Peyer's patch (tissue), 4 donors: ENCODE results near the gene DAND5.

ENCODE experiments used
- POLR2A ChIP-seq, 2 donors: fragments of 450-650 bp; IDR thresholded peaks; one replicate each; pipeline ENCODE4 v1.5.1; 2017; ENCODE audit warnings: antibody characterized with exemption in 2 of 2, mild to moderate bottlenecking in 2 of 2, moderate library complexity in 2 of 2
- TF ChIP-seq, protein P1 (sequence below), 6 experiments: fragments of 450-650 bp in 4 of 6; fragments of 200-600 bp in 2 of 6; sonication (generic) in 1 of 6; IDR thresholded peaks; one replicate each; pipeline ENCODE4 v1.5.1; 2017 to 2019; ENCODE audit warnings: antibody characterized with exemption in 6 of 6, mild to moderate bottlenecking in 3 of 6, moderate library complexity in 1 of 6

DNA sequence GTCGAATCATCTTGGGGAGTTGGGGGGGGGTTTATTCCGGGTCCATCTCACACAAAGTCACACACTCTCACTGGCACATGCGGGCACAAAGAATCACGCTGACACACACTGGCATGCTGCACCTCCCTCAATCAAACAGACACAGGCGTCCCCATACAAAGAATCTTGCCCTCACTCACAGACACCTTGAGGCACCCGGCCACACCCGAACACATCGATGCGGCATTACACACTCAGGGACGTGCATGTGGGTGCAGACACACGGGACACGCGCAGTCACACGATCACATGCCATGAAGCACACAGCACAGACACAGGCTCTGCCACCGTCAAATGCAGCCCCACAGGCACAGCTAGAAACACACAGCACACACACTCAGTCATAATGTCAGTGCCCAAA, 33.7 kb downstream of the DAND5 start:
- no peak for TF ChIP-seq POLR2A (IDR thresholded peaks at IDR 0.05)
- TF ChIP-seq, protein P1, sequence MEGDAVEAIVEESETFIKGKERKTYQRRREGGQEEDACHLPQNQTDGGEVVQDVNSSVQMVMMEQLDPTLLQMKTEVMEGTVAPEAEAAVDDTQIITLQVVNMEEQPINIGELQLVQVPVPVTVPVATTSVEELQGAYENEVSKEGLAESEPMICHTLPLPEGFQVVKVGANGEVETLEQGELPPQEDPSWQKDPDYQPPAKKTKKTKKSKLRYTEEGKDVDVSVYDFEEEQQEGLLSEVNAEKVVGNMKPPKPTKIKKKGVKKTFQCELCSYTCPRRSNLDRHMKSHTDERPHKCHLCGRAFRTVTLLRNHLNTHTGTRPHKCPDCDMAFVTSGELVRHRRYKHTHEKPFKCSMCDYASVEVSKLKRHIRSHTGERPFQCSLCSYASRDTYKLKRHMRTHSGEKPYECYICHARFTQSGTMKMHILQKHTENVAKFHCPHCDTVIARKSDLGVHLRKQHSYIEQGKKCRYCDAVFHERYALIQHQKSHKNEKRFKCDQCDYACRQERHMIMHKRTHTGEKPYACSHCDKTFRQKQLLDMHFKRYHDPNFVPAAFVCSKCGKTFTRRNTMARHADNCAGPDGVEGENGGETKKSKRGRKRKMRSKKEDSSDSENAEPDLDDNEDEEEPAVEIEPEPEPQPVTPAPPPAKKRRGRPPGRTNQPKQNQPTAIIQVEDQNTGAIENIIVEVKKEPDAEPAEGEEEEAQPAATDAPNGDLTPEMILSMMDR (IDR thresholded peaks at IDR 0.05): no peak
